CD8-positive, alpha-beta memory T cell (primary cell): Measurements from ENCODE around the gene MRTFA. TPM values are rescaled to one million over a fixed set of nuclear protein-coding genes. Genes with fewer than 3 reads are reported as not detected.

ENCODE experiments used
- CTCF ChIA-PET: fragments of 350-600 bp; sonication (Branson Sonifier 250); formaldehyde crosslinking; loops from one replicate; lab custom pipeline; 2021; ENCODE audit warnings: antibody characterized with exemption; lab: Charles Lee
- POLR2A ChIA-PET: fragments of 350-600 bp; sonication (Branson Sonifier 250); formaldehyde crosslinking; loops from one replicate; lab custom pipeline; 2021; ENCODE audit warnings: antibody characterized with exemption; lab: Charles Lee
- DNase-seq, 5 donors: peaks; one replicate each; pipeline versions ENCODE4 v3.0.0 to v3.0.0-alpha.2; 2020 to 2022; ENCODE audit warnings: mixed read lengths in 1 of 5
- H3K27ac ChIP-seq: one replicate; pipeline ENCODE4 v1.7.0; 2013; ENCODE audit warnings: low read depth, mild to moderate bottlenecking, low read length, moderate library complexity
- H3K27me3 ChIP-seq: 2 replicates; pipeline ENCODE4 v1.7.0; 2013; ENCODE audit warnings: low read length, mild to moderate bottlenecking; ENCODE audit not compliant: insufficient read depth, poor library complexity, severe bottlenecking
- H3K36me3 ChIP-seq: 2 replicates; pipeline ENCODE4 v1.7.0; 2013; ENCODE audit warnings: mild to moderate bottlenecking, low read length, moderate library complexity; ENCODE audit not compliant: insufficient read depth
- H3K4me1 ChIP-seq: 2 replicates; pipeline ENCODE4 v1.7.0; 2013; ENCODE audit warnings: mild to moderate bottlenecking, low read length, moderate library complexity; ENCODE audit not compliant: insufficient read depth
- H3K4me3 ChIP-seq: 2 replicates; pipeline ENCODE4 v1.7.0; 2013; ENCODE audit warnings: mild to moderate bottlenecking, low read length
- H3K9me3 ChIP-seq: 2 replicates; pipeline ENCODE4 v1.7.0; 2013; ENCODE audit warnings: mild to moderate bottlenecking, low read length
- H3K27ac Mint-ChIP-seq, 8 donors: one replicate each; pipeline ENCODE4 v1.8.0; 2020 to 2021; ENCODE audit warnings: mixed read lengths in 8 of 8, mild to moderate bottlenecking in 6 of 8, inconsistent platforms in 3 of 8, moderate library complexity in 3 of 8
- H3K27me3 Mint-ChIP-seq, 2 donors: one replicate each; pipeline ENCODE4 v1.8.0; 2020 to 2021; ENCODE audit warnings: mixed read lengths in 2 of 2, mild to moderate bottlenecking in 1 of 2, moderate library complexity in 1 of 2
- H3K36me3 Mint-ChIP-seq, 3 donors: one replicate each; pipeline ENCODE4 v1.8.0; 2020 to 2021; ENCODE audit warnings: mixed read lengths in 3 of 3, inconsistent platforms in 1 of 3, mild to moderate bottlenecking in 1 of 3
- H3K4me1 Mint-ChIP-seq, 3 donors: one replicate each; pipeline ENCODE4 v1.8.0; 2020 to 2021; ENCODE audit warnings: mixed read lengths in 3 of 3, inconsistent platforms in 1 of 3, mild to moderate bottlenecking in 1 of 3
- H3K4me3 Mint-ChIP-seq, 7 donors: one replicate each; pipeline ENCODE4 v1.8.0; 2020 to 2021; ENCODE audit warnings: mixed read lengths in 7 of 7, mild to moderate bottlenecking in 6 of 7, moderate library complexity in 4 of 7, inconsistent platforms in 2 of 7
- H3K9me3 Mint-ChIP-seq, 5 donors: one replicate each; pipeline ENCODE4 v1.8.0; 2020 to 2022; ENCODE audit warnings: mixed read lengths in 5 of 5, mild to moderate bottlenecking in 3 of 5, moderate library complexity in 2 of 5, inconsistent platforms in 1 of 5
- polyA plus RNA-seq: library from polyadenylated mRNA; unstranded; fragments of 300-500 nt; fragmentation: Illumina TruSeq; gene quantifications from one replicate; pipeline ENCODE4 v1.2.3, GENCODE V29; 2021
- total RNA-seq, 2 experiments: library from RNA; stranded (reverse); gene quantifications; one replicate each; pipeline ENCODE4 v1.2.3, GENCODE V29; 2021

The MRTFA gene
- total and polyA plus RNA-seq, 3 experiments from 2014 or later: 22.9 to 40.5 (median 38.6) TPM

GRCh38 chr22:40433416-40434090, 203.0 kb downstream of the MRTFA start:
- Histone ChIP-seq H3K4me1 (peaks cover 20% of the 10 kb centered on the region), H3K27me3 (no peaks in the 10 kb centered on the region), H3K4me3 (no peak overlapping the region), H3K27ac (no peak overlapping the region), H3K9me3 (no peaks in the 10 kb centered on the region), H3K36me3 (peaks cover 35% of the 10 kb centered on the region)
- ChIA-PET POLR2A (no interaction called here), CTCF (interaction anchor here (1.3 to 1.7 kb wide), 3 partner anchors 54 to 213 kb away, joined by 3 to 6 read pairs (median 5); no protein-coding TSS in a partner anchor)
- Mint-ChIP-seq H3K9me3 (no peaks in the 10 kb centered on the region), H3K36me3 (peaks cover 7 to 61% (median 14%) of the 10 kb centered on the region in 3 donors), H3K27ac (peak overlapping the region in 1 of 8 donors; percentile 71), H3K4me3 (no peak overlapping the region), H3K27me3 (peaks cover 0 to 2% of the 10 kb centered on the region in 2 donors), H3K4me1 (peaks cover 25 to 51% (median 34%) of the 10 kb centered on the region in 3 donors)
- DNase-seq: no peak

DNA sequence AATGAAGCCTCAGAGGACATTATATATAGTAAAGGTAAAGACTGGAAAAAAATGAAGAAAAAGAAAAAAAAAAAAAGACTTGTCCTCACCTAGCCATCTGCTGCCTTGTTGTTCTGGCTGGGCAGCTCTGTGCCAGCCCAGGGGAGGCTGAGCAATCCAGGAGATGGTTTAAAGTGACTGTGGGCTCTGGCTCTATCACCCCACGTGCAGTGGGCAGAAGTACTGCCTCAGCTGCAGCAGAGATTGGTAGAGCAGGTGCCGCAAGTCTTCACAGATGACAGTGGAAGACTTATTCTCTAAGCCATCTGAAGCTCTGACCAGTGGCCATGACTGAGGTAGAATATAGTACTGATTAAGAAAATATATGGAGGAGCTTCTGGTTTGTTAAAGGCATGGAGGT, 203.9 kb downstream of the MRTFA start:
- H3K4me1 ChIP-seq: peaks cover 16% of the 10 kb centered on the region
- POLR2A ChIA-PET: no interaction called here
- no peaks in the 10 kb centered on the region for H3K9me3 ChIP-seq

DNA sequence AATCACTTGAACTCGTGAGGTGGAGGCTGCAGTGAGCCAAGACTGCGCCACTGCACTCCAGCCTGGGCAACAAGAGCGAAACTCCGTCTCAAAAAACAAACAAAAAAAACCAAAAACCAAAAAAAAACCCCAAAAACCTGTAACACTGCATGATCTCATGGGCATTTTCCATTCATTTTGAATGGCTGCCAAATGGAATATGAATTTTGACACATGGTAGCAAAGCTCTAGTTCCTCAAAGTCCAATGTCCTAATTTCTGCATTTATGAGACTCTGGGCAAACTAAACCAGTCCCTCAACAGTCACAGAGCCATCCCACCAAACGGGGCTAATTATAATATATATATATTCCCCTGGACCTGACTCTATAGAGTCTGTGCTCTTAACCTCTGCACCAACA, 204.4 kb downstream of the MRTFA start:
- POLR2A ChIA-PET: no interaction called here

More for the DNA sequence above, 203.9 kb downstream of the MRTFA start:
- Mint-ChIP-seq H3K9me3 (no peaks in the 10 kb centered on the region), H3K4me1 (peaks cover 22 to 41% (median 25%) of the 10 kb centered on the region in 3 donors), H3K27me3 (peaks cover 0 to 2% of the 10 kb centered on the region in 2 donors), H3K36me3 (peaks cover 7 to 70% (median 14%) of the 10 kb centered on the region in 3 donors), H3K4me3 (no peak overlapping the region), H3K27ac (peak overlapping the region in 1 of 8 donors; percentile 23)
- Histone ChIP-seq H3K27me3 (no peaks in the 10 kb centered on the region), H3K4me3 (no peak overlapping the region), H3K27ac (no peak overlapping the region), H3K36me3 (peaks cover 45% of the 10 kb centered on the region)
- CTCF ChIA-PET: interaction anchor here (1.3 to 1.7 kb wide), 2 partner anchors 55 to 214 kb away, joined by 3 to 6 read pairs; no protein-coding TSS in a partner anchor
- DNase-seq: no peak

DNA sequence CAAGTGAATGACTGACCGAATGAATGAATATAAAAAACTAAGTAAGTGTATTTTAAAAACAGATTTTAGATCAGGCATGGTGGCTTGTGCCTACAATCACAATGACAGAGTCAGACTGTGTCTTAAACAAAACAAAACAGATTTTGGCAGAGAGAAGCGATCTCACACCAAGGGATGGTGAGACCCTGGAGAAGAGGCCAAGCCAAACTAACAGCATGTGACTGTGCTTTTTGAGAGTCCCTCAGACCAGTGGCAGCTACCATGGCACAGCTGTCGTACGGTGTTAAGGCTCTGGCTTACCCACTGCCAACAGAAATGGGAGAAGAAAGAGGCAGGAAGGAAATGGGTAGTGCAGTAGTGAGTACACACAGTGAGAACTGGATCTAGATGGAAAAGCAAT, 205.5 kb downstream of the MRTFA start:
- CTCF ChIA-PET: no interaction called here
- H3K27me3 ChIP-seq: no peaks in the 10 kb centered on the region
- no peaks in the 10 kb centered on the region for H3K9me3 ChIP-seq
- peak overlapping the region in 4 of 8 donors; percentile 29 to 93 (median 70) for H3K27ac Mint-ChIP-seq
- H3K4me3 Mint-ChIP-seq: no peak overlapping the region
- no peaks in the 10 kb centered on the region for H3K9me3 Mint-ChIP-seq
- no peak overlapping the region for H3K27ac ChIP-seq
- peaks cover 6 to 32% (median 16%) of the 10 kb centered on the region in 3 donors for H3K4me1 Mint-ChIP-seq
- no peak overlapping the region for H3K4me3 ChIP-seq
- POLR2A ChIA-PET: no interaction called here
- H3K27me3 Mint-ChIP-seq: peaks cover 0 to 2% of the 10 kb centered on the region in 2 donors
- peaks cover 61% of the 10 kb centered on the region for H3K36me3 ChIP-seq
- H3K4me1 ChIP-seq: peaks cover under 1% of the 10 kb centered on the region
- peaks cover 7 to 86% (median 19%) of the 10 kb centered on the region in 3 donors for H3K36me3 Mint-ChIP-seq
- no peak for DNase-seq

More for the DNA sequence above, 204.4 kb downstream of the MRTFA start:
- H3K4me3 ChIP-seq: no peak overlapping the region
- Mint-ChIP-seq H3K36me3 (peaks cover 7 to 75% (median 14%) of the 10 kb centered on the region in 3 donors), H3K27me3 (peaks cover 0 to 2% of the 10 kb centered on the region in 2 donors), H3K9me3 (no peaks in the 10 kb centered on the region), H3K4me3 (no peak overlapping the region), H3K27ac (no peak overlapping the region), H3K4me1 (peaks cover 17 to 37% (median 23%) of the 10 kb centered on the region in 3 donors)
- no peak for DNase-seq
- no peaks in the 10 kb centered on the region for H3K9me3 ChIP-seq
- H3K4me1 ChIP-seq: peaks cover 12% of the 10 kb centered on the region
- no peaks in the 10 kb centered on the region for H3K27me3 ChIP-seq
- no peak overlapping the region for H3K27ac ChIP-seq
- H3K36me3 ChIP-seq: peaks cover 49% of the 10 kb centered on the region
- CTCF ChIA-PET: interaction anchor here (1.3 to 1.7 kb wide), 2 partner anchors 56 to 214 kb away, joined by 3 to 6 read pairs; no protein-coding TSS in a partner anchor

DNA sequence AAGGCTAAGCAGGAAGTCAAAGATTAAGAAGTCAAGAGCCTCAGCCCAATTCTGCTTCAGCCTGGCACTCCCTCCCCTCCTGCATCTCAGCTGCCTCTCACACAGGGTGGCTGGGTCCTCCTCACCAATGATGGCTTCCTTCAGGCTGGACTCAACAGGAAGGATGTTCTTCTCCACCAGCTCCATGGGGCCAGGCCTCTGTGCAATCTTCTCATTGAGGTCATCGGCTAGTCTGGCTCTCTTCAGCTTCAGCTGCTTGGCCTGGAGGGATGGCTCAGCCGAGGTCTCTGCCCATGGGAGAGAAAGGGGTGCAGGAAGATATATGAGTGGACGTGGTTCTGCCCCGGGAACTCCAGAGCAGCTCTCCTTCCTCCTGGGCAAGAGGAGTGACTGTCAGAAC, 207.0 kb downstream of the MRTFA start:
- ChIA-PET POLR2A (no interaction called here), CTCF (no interaction called here)
- Histone ChIP-seq H3K4me3 (no peak overlapping the region), H3K27ac (no peak overlapping the region), H3K27me3 (no peaks in the 10 kb centered on the region), H3K9me3 (no peaks in the 10 kb centered on the region), H3K4me1 (no peaks in the 10 kb centered on the region), H3K36me3 (peaks cover 72% of the 10 kb centered on the region)
- Mint-ChIP-seq H3K9me3 (no peaks in the 10 kb centered on the region), H3K27me3 (peaks cover 0 to 2% of the 10 kb centered on the region in 2 donors), H3K4me3 (no peak overlapping the region), H3K27ac (peak overlapping the region in 3 of 8 donors; percentile 9 to 70 (median 46)), H3K36me3 (peaks cover 7 to 92% (median 22%) of the 10 kb centered on the region in 3 donors), H3K4me1 (peaks cover 5 to 24% (median 17%) of the 10 kb centered on the region in 3 donors)
- no peak for DNase-seq

- CTCF ChIA-PET: no interaction called here
- H3K4me3 Mint-ChIP-seq: no peak overlapping the region
- Histone ChIP-seq H3K27ac (no peak overlapping the region), H3K36me3 (peaks cover 75% of the 10 kb centered on the region), H3K9me3 (no peaks in the 10 kb centered on the region), H3K4me3 (no peak overlapping the region), H3K4me1 (no peaks in the 10 kb centered on the region), H3K27me3 (no peaks in the 10 kb centered on the region)
- H3K27ac Mint-ChIP-seq: peak overlapping the region in 5 of 8 donors; percentile 47 to 78 (median 66)
- H3K36me3 Mint-ChIP-seq: peaks cover 4 to 92% (median 20%) of the 10 kb centered on the region in 3 donors
- peaks cover 5 to 24% (median 17%) of the 10 kb centered on the region in 3 donors for H3K4me1 Mint-ChIP-seq
- peaks cover 0 to 2% of the 10 kb centered on the region in 2 donors for H3K27me3 Mint-ChIP-seq
- POLR2A ChIA-PET: no interaction called here
- no peaks in the 10 kb centered on the region for H3K9me3 Mint-ChIP-seq
- no peak for DNase-seq
These were observed 207.7 kb downstream of the MRTFA start for GRCh38 chr22:40428796-40429195.

DNA sequence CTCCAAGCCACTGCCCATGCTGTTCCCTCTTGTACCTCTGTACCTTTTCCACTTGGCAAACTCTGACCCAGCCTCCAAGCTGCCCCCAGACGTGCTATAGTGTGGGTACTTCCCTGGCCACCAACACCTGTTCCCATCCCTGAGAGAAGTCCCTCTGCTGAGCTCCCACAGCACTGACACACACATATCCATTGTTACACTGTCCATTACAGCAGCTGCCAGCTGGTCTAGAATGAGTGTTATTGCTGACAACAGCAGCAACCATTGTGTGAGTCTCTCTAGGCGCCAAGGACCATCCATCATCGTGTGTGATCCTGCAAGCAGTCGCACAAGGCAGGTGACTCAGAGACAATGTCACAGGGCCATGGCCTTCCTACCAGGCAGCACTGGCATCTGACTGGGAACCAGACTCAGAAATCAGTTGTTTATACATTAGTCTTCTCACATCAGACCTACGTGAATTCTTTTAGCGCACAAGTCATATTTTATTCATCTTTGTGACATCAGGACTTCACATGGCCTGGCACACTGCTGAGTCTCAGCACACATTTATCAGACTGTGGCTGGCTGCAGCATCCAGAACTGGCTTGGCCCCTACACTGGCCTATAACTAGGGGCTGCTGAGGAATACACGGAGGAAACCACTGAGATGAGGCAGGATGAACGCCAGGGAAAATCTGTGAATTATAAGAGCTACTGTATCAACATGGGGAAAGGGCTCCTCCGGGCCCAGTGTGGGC, 209.8 kb downstream of the MRTFA start:
- Mint-ChIP-seq H3K9me3 (no peaks in the 10 kb centered on the region), H3K4me3 (no peak overlapping the region), H3K27ac (peak overlapping the region in 6 of 8 donors; percentile 10 to 85 (median 42)), H3K36me3 (peaks cover 6 to 95% (median 30%) of the 10 kb centered on the region in 3 donors), H3K27me3 (peaks cover 0 to 4% of the 10 kb centered on the region in 2 donors), H3K4me1 (peaks cover 9 to 23% (median 20%) of the 10 kb centered on the region in 3 donors)
- no peaks in the 10 kb centered on the region for H3K9me3 ChIP-seq
- ChIA-PET CTCF (interaction anchor here (1.2 to 2.4 kb wide), 2 partner anchors 10 to 98 kb away, joined by 3 to 11 read pairs; no protein-coding TSS in a partner anchor), POLR2A (interaction anchor here (0.5 kb wide), 1 partner anchor 197 kb away, joined by 3 read pairs; no protein-coding TSS in a partner anchor)
- H3K36me3 ChIP-seq: peaks cover 87% of the 10 kb centered on the region
- no peaks in the 10 kb centered on the region for H3K4me1 ChIP-seq
- peak overlapping the region; percentile 9 for H3K27ac ChIP-seq
- H3K27me3 ChIP-seq: no peaks in the 10 kb centered on the region
- no peak overlapping the region for H3K4me3 ChIP-seq
- DNase-seq: no peak
